Type B pancreatic cell (in vitro differentiated cells): ENCODE results near the gene SIPA1L3. TPM values are rescaled to one million over a fixed set of nuclear protein-coding genes. Genes with fewer than 3 reads are reported as not detected.

Experiments used
- DNase-seq: peaks from one replicate; pipeline ENCODE4 v3.0.0; 2021; ENCODE audit warnings: mixed read lengths; ENCODE audit not compliant: unreplicated experiment; ENCODE audit errors: extremely low spot score
- H3K27ac Mint-ChIP-seq: 2 replicates; pipeline ENCODE4 v1.8.0; 2021; ENCODE audit warnings: mild to moderate bottlenecking, mixed read lengths
- H3K27me3 Mint-ChIP-seq: 2 replicates; pipeline ENCODE4 v1.8.0; 2021; ENCODE audit warnings: mixed read lengths
- H3K36me3 Mint-ChIP-seq: 2 replicates; pipeline ENCODE4 v1.8.0; 2021; ENCODE audit warnings: mixed read lengths
- H3K4me1 Mint-ChIP-seq: one replicate; pipeline ENCODE4 v1.8.0; 2021; ENCODE audit warnings: mixed read lengths; ENCODE audit not compliant: unreplicated experiment
- H3K4me3 Mint-ChIP-seq: 2 replicates; pipeline ENCODE4 v1.8.0; 2021; ENCODE audit warnings: mild to moderate bottlenecking, mixed read lengths
- H3K9me3 Mint-ChIP-seq: 2 replicates; pipeline ENCODE4 v1.8.0; 2021; ENCODE audit warnings: mixed read lengths
- CTCF ChIP-seq: fragments of 200-600 bp; sonication (generic); conservative IDR thresholded peaks from 2 replicates; pipeline ENCODE4 v1.5.0; 2021; ENCODE audit warnings: antibody characterized with exemption, mild to moderate bottlenecking
- total RNA-seq: library from RNA; stranded (reverse); gene quantifications from 2 replicates; pipeline ENCODE4 v1.2.1, GENCODE V29; 2021; ENCODE audit warnings: low replicate concordance

SIPA1L3 gene
- total RNA-seq, 1 donor from 2014 or later, result 53.7 TPM

DNA sequence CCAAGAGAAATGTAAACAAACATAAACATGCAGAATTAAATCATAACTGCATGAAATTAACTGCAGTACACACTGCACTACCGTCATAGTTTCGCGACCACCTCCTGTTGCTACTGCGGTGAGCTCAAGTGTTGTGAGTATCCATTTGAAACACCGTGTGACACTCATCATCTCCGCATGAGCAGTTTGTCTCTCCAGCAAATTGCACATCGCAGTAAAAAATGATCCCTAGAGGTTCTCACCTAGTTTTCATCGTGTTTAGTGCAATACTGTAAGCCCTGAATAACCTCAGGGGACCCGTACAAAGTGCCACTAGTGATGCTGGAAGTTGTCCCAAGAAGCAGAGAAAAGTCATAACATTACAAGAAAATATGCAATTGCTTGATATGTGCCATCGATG is 169.3 kb downstream of the SIPA1L3 start:
- Mint-ChIP-seq H3K36me3 (peaks cover 12% of the 10 kb centered on the region), H3K4me1 (peaks cover 8% of the 10 kb centered on the region), H3K27me3 (no peaks in the 10 kb centered on the region), H3K9me3 (peaks cover 6% of the 10 kb centered on the region), H3K27ac (no peak overlapping the region), H3K4me3 (no peak overlapping the region)
- no peak for DNase-seq
- TF ChIP-seq CTCF, result no peak

- Mint-ChIP-seq H3K27me3 (no peaks in the 10 kb centered on the region), H3K9me3 (peaks cover 6% of the 10 kb centered on the region), H3K27ac (no peak overlapping the region), H3K4me3 (no peak overlapping the region), H3K36me3 (peaks cover 16% of the 10 kb centered on the region), H3K4me1 (peaks cover 8% of the 10 kb centered on the region)
- DNase-seq, result no peak
- no peak for TF ChIP-seq CTCF
These were observed 171.4 kb downstream of the SIPA1L3 start for GRCh38 chr19:38078302-38078930.

- H3K9me3 Mint-ChIP-seq, result peaks cover 6% of the 10 kb centered on the region
- no peaks in the 10 kb centered on the region for H3K27me3 Mint-ChIP-seq
- peak overlapping the region; percentile 41 for H3K27ac Mint-ChIP-seq
- no peak overlapping the region for H3K4me3 Mint-ChIP-seq
- DNase-seq, result no peak
- H3K4me1 Mint-ChIP-seq, result peaks cover 8% of the 10 kb centered on the region
- H3K36me3 Mint-ChIP-seq, result peaks cover 16% of the 10 kb centered on the region
- no peak for TF ChIP-seq CTCF
These were observed 172.9 kb downstream of the SIPA1L3 start for GRCh38 chr19:38079926-38080380.

- Mint-ChIP-seq H3K4me1 (peaks cover 8% of the 10 kb centered on the region), H3K9me3 (peaks cover 2% of the 10 kb centered on the region), H3K4me3 (no peak overlapping the region), H3K36me3 (peaks cover 12% of the 10 kb centered on the region), H3K27ac (no peak overlapping the region), H3K27me3 (no peaks in the 10 kb centered on the region)
- TF ChIP-seq CTCF, result no peak
- DNase-seq, result no peak
These were observed 174.7 kb downstream of the SIPA1L3 start for GRCh38 chr19:38081547-38082255.

DNA sequence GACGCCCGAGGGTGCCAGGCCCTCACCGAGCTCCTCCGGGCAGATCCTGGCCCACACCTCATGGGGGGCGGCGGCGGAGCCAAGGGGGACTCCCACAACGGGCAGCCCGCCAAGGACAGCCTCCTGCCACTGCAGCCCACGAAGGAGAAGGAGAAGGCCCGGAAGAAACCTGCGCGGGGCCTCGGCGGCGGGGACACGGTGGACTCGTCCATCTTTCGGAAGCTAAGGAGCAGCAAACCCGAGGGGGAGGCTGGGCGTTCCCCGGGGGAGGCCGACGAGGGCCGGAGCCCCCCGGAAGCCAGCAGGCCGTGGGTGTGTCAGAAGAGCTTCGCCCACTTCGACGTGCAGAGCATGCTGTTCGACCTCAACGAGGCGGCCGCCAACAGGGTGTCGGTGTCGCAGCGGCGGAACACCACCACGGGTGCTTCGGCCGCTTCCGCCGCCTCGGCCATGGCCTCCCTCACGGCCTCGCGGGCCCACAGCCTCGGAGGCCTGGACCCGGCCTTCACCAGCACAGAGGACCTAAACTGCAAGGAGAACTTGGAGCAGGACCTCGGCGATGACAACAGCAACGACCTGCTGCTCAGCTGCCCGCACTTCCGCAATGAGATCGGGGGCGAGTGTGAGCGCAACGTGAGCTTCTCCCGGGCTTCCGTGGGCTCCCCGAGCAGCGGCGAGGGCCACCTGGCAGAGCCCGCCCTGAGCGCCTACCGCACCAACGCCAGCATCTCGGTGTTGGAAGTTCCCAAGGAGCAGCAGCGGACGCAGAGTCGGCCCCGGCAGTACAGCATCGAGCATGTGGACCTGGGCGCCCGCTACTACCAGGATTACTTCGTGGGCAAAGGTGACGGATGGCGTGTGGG is 175.5 kb downstream of the SIPA1L3 start:
- no peak overlapping the region for H3K4me3 Mint-ChIP-seq
- no peak for DNase-seq

More for the DNA sequence above, 175.5 kb downstream of the SIPA1L3 start:
- H3K27ac Mint-ChIP-seq, result no peak overlapping the region
- H3K9me3 Mint-ChIP-seq, result no peaks in the 10 kb centered on the region
- TF ChIP-seq CTCF, result no peak
- no peaks in the 10 kb centered on the region for H3K27me3 Mint-ChIP-seq
- H3K4me1 Mint-ChIP-seq, result peaks cover 8% of the 10 kb centered on the region
- peaks cover 10% of the 10 kb centered on the region for H3K36me3 Mint-ChIP-seq
